ENCODE data around the gene CXCL16. TPM values are rescaled to one million over a fixed set of nuclear protein-coding genes. Genes with fewer than 3 reads are reported as not detected.

CXCL16 gene
- total RNA-seq, 1 experiment from 2014 or later, result 44.8 TPM

DNA sequence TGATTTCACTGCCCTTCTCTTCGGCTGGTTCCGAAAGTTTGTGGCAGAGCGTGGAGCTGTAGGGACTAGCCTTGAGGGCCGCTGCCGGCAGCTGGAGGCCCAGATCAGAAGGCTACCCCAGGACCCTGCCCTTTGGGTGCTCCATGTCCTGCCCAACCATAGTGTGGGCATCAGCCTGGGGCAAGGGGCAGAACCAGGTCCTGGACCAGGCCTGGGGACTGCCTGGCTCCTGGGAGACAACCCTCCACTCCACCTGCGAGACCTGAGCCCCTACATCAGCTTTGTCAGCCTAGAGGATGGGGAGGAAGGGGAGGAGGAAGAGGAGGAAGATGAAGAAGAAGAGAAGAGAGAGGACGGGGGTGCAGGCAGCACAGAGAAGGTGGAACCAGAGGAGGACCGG is 856 bp upstream of the CXCL16 start:
- intact Hi-C loops (cut with micrococcal nuclease), result no loop called here
- H4K20me1 ChIP-seq (ENCODE audit: insufficient read depth), result no peaks in the 10 kb centered on the region
- H3K9me2 ChIP-seq (ENCODE audit: insufficient read depth), result no peaks in the 10 kb centered on the region
- H3K9ac ChIP-seq (ENCODE audit: low read length), result no peak overlapping the region; the same call in 1 of the 2 replicates
- CTCF ChIA-PET, result no interaction called here
- H3K79me2 ChIP-seq (ENCODE audit: insufficient read depth, low read length), result no peaks in the 10 kb centered on the region; the same call in 1 of the 2 replicates
- ATAC-seq, result no peak
- DNase-seq (ENCODE audit: low read depth, low spot score), result no peak
- H3K27me3 ChIP-seq (ENCODE audit: insufficient read depth, low read length), result no peaks in the 10 kb centered on the region
- no peaks in the 10 kb centered on the region for H3K9me3 ChIP-seq (ENCODE audit: control insufficient read depth in 1 of 2, insufficient read depth in 1 of 2, low read depth in 1 of 2, low read length in 2 of 2)
- peak overlapping the region; percentile 99 for H3K4me2 ChIP-seq (ENCODE audit: low read length)
- POLR2A ChIA-PET, result no interaction called here
- H2AFZ ChIP-seq (ENCODE audit: low read depth, low read length, poor library complexity, severe bottlenecking), result no peak overlapping the region
- RAD21 ChIA-PET (ENCODE audit: low non-redundant PET in 1 of 2, low total read pairs in 2 of 2, uncharacterized antibody in 2 of 2, unreplicated experiment in 2 of 2), result no interaction called here
- H3K27ac ChIP-seq (ENCODE audit: low read depth, low read length), result no peak overlapping the region
- no peaks in the 10 kb centered on the region for H3K36me3 ChIP-seq (ENCODE audit: control insufficient read depth in 1 of 2, insufficient read depth in 2 of 2, low read length in 2 of 2)
- peaks cover 11 to 25% of the 10 kb centered on the region in 2 experiments for H3K4me1 ChIP-seq (ENCODE audit: control insufficient read depth in 1 of 2, insufficient read depth in 2 of 2, low read length in 2 of 2)
- H3K4me3 ChIP-seq (replicated peaks in 1 of 2; ENCODE audit: low read depth in 1 of 2, low read length in 2 of 2), result peak overlapping the region in 1 of 2 experiments; percentile 73; a peak in 1 of 4 replicates
- TF ChIP-seq, protein P1, sequence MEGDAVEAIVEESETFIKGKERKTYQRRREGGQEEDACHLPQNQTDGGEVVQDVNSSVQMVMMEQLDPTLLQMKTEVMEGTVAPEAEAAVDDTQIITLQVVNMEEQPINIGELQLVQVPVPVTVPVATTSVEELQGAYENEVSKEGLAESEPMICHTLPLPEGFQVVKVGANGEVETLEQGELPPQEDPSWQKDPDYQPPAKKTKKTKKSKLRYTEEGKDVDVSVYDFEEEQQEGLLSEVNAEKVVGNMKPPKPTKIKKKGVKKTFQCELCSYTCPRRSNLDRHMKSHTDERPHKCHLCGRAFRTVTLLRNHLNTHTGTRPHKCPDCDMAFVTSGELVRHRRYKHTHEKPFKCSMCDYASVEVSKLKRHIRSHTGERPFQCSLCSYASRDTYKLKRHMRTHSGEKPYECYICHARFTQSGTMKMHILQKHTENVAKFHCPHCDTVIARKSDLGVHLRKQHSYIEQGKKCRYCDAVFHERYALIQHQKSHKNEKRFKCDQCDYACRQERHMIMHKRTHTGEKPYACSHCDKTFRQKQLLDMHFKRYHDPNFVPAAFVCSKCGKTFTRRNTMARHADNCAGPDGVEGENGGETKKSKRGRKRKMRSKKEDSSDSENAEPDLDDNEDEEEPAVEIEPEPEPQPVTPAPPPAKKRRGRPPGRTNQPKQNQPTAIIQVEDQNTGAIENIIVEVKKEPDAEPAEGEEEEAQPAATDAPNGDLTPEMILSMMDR (IDR thresholded peaks at IDR 0.05 in 2 of 3, conservative IDR thresholded peaks at IDR 0.05 in 1 of 3; ENCODE audit: borderline replicate concordance in 1 of 3, insufficient read depth in 1 of 3, low read depth in 2 of 3, low read length in 2 of 3), result no peak
- no peak for TF ChIP-seq SRF (IDR thresholded peaks at IDR 0.05; ENCODE audit: low read depth)
- no peak for TF ChIP-seq ELF1 (IDR thresholded peaks at IDR 0.05; ENCODE audit: borderline replicate concordance, low read depth)
- TF ChIP-seq FOSL1 (IDR thresholded peaks at IDR 0.05; ENCODE audit: low read depth), result no peak
- no peak for TF ChIP-seq EGR1 (IDR thresholded peaks at IDR 0.05; ENCODE audit: low read depth)
- TF ChIP-seq YY1 (IDR thresholded peaks at IDR 0.05; ENCODE audit: extremely low read depth, insufficient replicate concordance, low read depth, low read length), result no peak
- no peak for TF ChIP-seq CEBPB (IDR thresholded peaks at IDR 0.05; ENCODE audit: low read depth)
- no peak for TF ChIP-seq SP1 (IDR thresholded peaks at IDR 0.05; ENCODE audit: low read depth)
- no peak for TF ChIP-seq POLR2A (IDR thresholded peaks at IDR 0.05; ENCODE audit: borderline replicate concordance, extremely low read depth, insufficient read depth, insufficient read length)
- TF ChIP-seq, protein P2, sequence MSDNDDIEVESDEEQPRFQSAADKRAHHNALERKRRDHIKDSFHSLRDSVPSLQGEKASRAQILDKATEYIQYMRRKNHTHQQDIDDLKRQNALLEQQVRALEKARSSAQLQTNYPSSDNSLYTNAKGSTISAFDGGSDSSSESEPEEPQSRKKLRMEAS (IDR thresholded peaks at IDR 0.05), result no peak
- no peak for TF ChIP-seq EZH2 (IDR thresholded peaks at IDR 0.05)
- no peak for TF ChIP-seq EZH2phosphoT487 (IDR thresholded peaks at IDR 0.05; ENCODE audit: borderline replicate concordance)
- no peak for TF ChIP-seq TCF7L2 (IDR thresholded peaks at IDR 0.05; ENCODE audit: borderline replicate concordance, extremely low read depth, insufficient read depth, insufficient read length)
- TF ChIP-seq, protein P3, sequence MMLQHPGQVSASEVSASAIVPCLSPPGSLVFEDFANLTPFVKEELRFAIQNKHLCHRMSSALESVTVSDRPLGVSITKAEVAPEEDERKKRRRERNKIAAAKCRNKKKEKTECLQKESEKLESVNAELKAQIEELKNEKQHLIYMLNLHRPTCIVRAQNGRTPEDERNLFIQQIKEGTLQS (IDR thresholded peaks at IDR 0.05), result no peak
- no peak for TF ChIP-seq CBX3 (IDR thresholded peaks at IDR 0.05; ENCODE audit: low read depth)
- TF ChIP-seq, protein P4, sequence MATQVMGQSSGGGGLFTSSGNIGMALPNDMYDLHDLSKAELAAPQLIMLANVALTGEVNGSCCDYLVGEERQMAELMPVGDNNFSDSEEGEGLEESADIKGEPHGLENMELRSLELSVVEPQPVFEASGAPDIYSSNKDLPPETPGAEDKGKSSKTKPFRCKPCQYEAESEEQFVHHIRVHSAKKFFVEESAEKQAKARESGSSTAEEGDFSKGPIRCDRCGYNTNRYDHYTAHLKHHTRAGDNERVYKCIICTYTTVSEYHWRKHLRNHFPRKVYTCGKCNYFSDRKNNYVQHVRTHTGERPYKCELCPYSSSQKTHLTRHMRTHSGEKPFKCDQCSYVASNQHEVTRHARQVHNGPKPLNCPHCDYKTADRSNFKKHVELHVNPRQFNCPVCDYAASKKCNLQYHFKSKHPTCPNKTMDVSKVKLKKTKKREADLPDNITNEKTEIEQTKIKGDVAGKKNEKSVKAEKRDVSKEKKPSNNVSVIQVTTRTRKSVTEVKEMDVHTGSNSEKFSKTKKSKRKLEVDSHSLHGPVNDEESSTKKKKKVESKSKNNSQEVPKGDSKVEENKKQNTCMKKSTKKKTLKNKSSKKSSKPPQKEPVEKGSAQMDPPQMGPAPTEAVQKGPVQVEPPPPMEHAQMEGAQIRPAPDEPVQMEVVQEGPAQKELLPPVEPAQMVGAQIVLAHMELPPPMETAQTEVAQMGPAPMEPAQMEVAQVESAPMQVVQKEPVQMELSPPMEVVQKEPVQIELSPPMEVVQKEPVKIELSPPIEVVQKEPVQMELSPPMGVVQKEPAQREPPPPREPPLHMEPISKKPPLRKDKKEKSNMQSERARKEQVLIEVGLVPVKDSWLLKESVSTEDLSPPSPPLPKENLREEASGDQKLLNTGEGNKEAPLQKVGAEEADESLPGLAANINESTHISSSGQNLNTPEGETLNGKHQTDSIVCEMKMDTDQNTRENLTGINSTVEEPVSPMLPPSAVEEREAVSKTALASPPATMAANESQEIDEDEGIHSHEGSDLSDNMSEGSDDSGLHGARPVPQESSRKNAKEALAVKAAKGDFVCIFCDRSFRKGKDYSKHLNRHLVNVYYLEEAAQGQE (IDR thresholded peaks at IDR 0.05; ENCODE audit: low read depth), result no peak
- BruUV-seq (replicated peaks), result no TSS peak
